Activated CD8-positive, alpha-beta memory T cell treated with anti-CD3 and anti-CD28 coated beads for 4 hours (primary cell): ENCODE measurements around the gene ARID3C.

Experiments
- DNase-seq, 2 donors: peaks; one replicate each; pipeline ENCODE4 v3.0.0-alpha.2; 2020; ENCODE audit warnings: low read depth in 2 of 2

Gene ARID3C, protein sequence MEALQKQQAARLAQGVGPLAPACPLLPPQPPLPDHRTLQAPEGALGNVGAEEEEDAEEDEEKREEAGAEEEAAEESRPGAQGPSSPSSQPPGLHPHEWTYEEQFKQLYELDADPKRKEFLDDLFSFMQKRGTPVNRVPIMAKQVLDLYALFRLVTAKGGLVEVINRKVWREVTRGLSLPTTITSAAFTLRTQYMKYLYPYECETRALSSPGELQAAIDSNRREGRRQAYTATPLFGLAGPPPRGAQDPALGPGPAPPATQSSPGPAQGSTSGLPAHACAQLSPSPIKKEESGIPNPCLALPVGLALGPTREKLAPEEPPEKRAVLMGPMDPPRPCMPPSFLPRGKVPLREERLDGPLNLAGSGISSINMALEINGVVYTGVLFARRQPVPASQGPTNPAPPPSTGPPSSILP

DNA sequence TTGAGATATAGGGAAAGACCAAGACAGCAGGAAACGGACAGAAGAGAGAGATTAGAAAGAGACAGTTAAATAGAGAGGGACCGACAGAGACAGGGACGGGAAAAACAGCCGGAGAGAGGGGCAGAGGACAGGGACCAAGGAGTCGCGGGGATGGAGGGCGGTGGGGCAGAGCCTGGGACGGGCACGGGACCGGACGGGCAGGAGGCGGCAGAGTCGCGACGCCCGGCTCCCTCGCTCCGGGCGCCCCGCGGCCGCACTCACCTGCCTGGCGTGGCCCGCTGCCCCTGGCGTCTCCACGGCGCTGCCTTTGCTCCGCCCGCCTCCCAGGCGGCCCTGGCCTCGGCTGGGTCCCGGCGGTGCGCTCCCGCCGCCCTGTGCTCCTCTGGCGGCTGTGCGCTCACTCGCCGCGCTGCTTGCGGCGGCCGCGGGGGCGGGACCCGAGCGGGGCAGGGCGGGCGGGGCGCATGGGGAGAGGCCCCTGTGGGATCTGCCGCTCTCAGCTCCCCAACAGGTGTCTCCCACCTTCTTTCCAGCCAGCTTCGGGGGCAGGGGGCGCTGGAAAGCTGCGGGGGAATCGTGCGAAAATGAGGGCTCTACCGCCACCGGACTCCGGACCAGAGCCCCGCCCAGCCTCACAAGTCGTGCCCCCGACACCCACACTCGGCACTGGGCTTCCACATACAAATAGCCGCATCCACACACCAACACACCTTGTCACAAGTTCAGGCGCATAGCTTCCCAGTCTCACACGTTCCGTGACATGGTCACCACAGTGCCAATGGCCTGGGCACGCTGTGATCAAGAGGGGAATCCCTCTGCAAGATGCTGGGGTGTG is at the start of gene ARID3C:
ARID3C (minus strand) TSS at position 411 of the 835 bp plus-strand sequence. CDS start 1,052 bp downstream, outside the sequence.
- DNase-seq = no peak

DNA sequence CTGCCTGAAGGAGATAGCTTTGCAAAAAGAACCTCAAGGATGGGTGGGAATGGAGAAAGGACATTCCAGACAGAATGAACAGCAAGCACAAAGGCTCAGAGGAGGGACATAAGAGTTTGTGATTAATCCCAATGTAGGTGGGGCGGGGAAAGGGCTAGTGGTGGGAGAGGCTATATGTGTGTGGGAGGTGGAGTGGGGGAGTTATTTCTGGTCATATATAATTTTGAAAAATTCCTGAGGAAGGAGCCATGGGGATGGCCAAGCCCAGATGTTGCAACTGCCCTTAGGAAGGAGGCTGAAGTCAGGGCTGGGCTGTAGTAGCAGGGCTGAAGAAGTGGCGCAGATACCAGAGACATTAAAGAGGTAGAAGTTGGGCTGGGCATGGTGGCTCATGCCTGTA is 47.0 kb upstream of the ARID3C start:
- DNase-seq = no peak

DNA sequence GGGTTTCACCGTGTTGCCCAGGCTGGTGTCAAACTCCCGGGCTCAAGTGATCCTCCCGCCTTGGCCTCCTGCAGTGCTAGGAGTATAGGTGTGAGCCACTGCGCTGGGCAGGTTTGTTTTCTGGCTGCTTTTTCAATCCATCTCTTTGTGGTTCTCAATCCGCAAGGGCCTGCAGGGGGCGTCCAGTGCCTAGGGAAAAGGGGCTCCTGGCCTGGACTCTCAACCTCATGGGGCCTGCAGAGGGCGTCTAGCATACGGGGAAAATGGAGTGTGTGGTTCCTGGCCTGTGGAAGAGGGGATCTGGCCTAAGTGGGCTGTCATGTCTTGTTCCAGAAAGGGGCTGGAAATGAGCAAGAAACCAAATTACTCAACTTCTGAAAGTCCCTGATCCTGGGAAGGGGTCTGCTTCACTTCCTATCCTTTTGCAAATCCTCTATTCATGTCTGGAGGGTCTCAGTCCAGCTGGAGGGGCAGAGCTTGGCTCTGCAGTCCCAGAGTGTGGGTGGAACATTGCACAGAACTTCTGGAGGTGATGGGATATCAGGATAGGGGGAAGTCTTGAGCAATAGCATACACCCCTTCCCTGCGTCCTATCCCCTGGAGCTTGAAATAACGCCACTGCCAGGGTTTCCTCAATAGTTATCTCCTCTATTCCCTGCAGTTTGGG is 46.3 kb upstream of the ARID3C start:
- DNase-seq = peak in 1 of 2 donors; percentile 16

DNA sequence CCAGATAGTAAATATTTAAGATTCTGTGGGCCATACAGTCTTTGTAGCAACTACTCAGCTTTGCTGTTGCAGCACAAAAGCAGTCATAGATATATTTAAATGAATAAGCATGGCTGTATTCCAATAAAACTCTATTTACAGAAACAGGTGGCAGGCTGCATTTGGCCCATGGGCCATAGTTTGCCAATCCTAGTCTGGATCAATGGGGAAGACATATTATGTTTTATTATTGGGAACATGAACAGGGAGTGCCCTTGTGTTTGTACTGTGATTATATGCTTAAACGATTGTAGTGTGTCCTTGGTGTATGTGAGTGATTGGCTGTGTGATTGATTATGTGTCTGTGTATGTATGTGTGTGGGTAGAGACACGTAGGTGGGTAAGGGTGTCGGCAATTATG is 45.6 kb upstream of the ARID3C start:
- DNase-seq = no peak

DNA sequence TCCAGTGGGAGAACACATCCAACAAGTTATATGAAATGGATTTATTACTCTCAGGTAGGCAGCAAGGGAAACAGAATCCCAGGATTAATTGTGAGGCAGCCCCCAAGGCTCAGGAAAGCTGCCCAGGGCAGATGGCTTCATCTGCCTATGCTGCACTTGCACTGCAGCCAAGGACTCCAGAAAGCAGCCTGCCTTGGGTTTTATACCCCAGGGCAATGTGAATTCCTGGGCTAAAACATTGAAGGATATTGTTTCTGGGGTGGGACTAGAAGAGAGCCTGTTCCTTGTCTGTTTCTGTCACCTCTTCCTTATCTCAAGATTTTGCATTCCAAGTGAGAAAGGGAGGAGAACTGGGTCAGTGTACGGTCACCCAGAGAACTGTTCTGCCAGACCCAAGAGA is 42.4 kb upstream of the ARID3C start:
- no peak for DNase-seq

DNA sequence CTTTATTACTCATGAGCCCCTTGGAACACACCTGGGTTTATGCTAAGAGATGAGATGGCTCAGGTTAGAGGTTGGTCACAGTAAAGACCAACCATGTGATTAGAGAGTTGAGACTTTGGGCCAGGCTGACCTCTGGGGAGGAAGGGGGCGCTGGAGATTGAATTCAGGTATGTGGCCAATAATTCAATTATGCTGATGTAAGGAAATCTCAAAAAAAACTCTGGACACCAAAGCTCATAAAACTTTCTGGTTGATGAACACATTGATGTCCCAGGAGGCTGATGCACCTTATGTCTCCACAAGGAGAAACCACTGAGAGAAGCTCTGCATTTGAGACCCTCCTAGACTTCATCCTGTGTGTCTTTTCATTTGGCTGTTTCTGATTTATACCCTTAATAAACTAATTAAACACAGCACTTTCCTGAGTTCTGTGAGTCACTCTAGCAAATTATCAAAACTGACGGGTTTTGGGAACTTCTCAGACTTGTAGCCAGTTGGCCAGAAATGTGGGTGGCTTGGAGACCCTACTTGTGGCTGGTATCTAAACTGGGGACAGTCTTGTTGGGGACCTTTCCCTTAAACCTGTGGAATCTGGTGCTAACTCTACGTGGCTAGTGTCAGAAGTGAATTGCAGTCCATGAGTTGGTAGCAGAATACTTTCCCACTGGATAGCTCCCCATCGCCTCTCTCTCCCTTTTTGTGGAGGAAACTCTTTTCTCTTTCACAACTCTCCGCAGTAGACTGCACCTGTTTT is 41.1 kb upstream of the ARID3C start:
- DNase-seq = no peak

DNA sequence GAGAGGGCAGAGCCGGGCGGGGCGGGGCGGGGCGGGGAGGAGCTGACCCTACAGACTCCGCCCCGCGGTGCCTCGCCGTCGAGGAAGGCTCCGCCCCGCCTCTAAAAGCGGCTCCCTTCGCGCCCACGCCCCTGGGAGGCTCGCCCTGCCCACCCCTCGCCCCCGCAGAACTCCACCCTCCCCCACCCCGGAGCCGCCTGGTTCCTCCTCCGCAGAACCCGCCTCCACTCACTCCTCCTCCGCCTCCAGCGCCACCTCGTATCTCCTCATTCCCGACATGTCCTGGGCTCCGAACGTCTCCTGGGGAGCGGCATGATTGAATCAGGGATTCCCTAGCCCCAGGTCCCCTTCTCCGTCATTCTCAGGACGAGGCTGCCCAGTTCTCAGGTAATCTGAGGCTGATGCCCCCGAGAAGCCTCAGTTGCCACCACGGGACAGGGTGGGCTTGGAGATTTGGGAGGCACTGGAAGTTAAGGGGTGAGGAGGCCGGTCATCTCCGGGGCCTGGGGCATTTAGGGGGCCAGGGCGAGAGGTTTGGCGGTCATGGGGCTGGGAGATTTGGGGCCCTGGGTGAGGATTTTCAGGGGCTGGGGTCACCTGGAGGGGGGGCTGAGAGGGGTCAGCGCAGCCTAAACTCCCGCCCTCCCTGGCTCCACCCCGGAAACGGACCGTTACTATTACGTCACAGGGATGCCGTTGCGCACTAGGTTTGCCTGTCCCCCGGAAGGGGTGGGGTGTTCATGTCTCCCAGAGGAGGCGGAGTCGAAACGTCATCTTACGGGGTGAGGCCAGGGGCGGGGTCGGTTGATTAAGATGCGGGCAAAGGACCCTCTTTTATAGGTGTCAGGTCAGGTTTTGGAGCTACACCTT is 36.8 kb upstream of the ARID3C start:
- peak; percentile 76 to 80 for DNase-seq

DNA sequence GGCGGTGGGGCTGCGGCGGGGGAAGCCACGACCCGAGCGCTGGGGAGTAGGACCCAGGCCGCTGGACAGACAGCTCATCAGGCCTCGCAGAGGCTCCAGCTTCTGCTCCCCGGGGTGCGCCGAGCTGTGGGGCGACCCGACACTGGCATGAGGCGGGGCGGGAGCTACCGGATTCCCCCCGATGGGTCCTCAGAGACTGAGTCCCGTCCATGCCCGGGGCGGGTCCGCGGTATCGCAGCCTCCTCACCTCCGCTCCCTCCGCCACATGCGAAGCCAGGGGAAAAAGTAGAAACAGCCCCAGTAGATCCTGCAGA is 36.2 kb upstream of the ARID3C start:
- DNase-seq = no peak

DNA sequence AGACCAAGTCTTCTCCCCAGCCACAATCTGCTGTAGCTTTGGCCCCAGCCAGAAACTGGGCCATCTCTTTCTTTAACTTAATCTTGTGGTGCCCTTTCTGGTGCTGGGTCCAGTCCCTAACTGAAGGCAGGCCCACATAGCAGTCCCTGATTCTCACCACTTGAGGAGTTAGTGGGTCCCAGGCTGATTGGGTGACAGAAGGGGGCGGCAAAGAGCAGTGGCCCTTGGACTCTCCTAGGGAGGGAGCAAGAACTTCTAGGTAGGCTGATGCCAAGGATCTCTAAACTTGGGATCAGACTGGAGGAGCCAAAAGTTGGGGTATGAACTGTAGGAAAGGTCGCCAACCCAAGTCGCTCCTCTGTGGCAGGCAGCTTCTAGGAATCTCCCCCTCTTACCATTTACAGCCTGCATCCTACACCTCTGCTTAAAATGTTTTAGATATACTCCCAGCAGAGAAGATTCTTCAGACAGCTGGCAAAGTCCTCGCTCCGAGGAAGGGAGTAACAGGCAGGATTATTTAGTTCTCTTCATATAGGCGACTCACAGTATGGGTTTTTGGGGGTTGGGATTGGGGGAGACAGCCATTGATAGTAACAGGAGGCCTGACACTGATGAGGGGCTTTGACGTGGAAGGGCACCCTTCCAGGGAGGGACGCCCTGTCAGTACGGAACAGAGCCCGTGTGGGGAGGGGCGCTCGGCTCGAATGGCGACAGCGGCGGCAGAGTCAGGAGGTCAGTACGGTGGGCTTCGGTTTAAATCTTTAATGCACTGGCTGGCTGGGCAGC is 35.6 kb upstream of the ARID3C start:
- peak; percentile 12 to 38 for DNase-seq

DNA sequence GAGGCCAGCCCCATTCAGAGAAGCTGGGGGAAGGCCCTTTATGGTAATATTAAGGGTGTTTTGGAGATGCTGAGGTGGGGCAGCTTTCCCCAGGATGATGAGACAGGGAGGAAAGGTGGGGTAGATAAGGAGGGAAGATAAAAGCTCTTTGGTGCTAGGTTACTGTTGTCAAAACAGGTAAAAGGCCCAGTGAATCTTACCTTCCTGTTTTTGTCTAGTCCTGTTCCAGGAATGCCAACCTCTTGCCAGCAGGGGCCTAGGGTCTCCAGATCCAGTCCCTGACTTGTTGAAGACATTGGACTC is 34.4 kb upstream of the ARID3C start:
- DNase-seq = no peak

DNA sequence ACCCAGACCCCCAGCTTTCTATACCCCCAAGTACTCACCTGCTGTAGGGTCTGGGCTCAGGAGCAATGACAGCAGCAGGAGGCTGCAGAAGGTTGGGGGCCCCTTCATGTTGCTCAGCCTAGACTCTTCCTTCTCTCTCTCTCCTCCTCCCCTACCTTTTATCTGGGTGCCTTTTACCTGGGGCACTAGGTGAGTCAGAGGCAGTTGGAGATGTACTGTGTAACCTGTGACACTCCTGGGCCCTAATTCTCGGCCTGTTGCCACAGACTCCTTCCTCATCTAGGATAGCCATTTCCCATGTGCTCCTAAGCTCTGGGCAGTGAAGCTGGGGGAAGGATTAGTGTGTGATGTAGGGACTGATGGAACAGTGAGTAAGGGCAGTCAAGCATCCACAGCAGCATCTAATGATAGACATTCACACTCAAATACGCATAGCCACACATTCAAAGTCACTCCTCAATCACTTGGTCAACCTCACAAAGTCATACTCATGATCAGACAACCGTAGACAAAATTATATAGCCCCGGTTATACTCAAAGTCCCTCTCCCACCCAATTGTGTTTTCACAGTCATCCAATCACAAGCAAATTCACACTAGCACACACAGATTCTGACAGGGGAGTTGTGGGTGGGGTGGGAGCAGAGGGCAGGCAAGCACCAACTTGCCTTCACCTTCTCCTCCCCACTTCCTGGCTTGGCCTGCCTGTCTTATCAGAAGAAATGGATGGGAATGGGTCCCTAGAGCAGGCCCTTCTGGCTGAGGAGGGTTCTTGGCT is 33.8 kb upstream of the ARID3C start, which contains the start of gene CCL27:
CCL27 (minus strand) TSS at position 132 of the 777 bp plus-strand sequence; CDS start at position 108, 24 bp downstream.
- DNase-seq = no peak

DNA sequence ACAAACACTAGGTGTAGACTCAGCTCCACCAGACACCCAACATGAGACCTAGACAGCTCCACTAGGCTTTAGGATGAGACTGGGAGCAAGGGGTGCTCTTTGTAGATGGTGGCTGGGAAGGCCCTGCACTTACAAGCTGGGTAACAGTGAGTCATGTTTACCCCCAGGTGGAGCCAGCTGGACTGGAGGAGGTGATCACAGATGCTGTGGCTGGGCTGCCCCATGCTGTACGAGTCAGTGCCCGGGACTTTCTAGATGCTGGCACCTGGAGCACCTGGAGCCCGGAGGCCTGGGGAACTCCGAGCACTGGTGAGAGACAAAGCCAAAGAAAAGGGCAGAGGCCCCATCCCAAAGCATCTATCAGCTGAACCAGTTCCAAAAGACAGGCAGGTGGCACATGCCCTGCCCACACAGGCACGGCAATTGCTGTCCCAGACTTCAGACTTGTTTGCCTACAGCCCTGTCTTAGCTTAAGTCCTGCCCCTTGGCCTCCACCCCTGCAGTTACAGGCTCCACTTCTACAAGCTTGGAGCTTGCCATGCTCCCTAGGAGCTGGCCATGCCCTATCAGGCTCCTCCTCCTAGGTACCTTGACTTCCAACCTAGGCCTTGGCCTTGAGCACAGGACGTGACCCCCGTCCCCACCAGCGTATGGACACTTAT is 30.9 kb upstream of the ARID3C start:
- no peak for DNase-seq

DNA sequence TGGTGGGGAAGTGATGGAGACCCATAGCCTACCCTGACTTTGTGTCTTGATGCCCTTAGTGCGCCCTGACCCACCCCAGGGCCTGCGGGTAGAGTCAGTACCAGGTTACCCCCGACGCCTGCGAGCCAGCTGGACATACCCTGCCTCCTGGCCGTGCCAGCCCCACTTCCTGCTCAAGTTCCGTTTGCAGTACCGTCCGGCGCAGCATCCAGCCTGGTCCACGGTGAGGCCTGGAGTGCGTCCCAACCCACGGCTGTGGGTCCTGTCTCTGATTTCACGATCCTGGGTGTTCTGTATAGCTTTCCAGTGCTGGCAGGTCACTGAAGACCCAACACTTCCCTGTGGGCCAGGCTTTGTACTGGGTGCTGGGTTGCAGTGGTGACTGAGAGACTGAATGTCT is 29.6 kb upstream of the ARID3C start:
- no peak for DNase-seq

DNA sequence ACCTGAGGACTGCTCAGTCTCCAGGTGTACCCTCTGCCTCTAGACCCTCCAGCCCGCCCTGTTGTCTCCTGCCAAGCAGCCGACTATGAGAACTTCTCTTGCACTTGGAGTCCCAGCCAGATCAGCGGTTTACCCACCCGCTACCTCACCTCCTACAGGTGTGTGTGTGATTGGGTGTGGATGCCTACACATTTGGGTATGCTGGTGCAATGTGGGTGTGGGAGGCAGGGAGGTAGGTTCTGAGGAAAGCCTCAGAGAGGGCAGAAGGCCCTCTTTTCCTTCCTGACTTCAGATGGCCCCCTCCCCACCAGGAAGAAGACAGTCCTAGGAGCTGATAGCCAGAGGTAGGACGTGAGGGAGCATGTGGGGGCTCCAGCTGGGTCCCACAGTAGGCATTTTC is 28.1 kb upstream of the ARID3C start:
- DNase-seq = no peak

DNA sequence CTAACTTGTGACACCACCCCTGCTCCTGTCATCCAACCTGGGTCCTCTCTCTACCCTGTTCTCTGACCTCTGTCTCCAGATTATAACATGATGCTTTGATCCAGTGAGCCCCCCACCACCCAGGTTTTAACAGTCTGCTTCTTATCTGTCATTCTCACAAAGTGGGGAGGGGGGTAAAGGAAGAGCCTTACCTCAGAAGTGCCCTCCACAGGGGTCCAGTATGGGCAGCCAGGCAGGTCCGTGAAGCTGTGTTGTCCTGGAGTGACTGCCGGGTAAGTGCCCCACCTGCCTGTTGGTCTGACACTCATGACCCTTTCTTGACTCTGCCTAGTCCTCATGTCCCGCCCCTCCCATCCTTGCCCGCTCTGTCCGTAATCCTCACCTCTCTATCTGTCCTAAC is 26.5 kb upstream of the ARID3C start:
- no peak for DNase-seq

DNA sequence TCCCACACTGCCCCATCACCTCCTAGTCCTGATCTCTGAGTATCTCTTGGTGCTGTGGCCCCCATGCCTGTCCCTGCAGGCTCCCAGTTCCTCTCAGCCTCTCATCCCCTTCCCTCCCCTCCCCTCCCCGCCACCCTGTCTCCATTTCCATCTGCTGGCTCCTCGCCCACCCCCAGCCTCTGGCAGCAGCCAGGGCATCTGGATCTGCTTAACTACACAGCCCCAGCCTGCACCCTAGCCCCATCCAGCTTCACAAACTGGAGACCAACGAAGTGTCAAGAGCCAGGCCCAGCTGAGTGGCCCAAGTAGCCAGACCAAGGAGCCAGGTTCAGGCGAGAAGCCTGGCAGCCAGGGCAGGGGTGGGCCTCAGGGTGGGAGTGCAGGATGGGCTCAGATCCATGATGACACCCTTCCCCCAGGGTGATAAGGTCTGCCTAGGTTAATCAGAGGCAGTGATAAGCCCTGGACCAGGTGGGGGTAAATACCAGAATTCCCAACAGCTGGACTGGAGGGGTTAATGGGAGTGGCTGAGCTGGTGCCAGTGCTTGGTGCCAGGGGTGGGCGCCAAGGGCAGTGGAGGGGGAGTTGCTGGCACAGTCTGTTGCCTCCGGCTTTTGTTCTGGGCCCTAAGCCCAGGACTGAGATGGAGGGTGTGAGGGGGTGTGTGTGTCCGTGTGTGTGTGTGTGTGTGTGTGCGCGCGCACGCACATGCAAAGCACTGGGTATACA is 25.6 kb upstream of the ARID3C start:
- no peak for DNase-seq

DNA sequence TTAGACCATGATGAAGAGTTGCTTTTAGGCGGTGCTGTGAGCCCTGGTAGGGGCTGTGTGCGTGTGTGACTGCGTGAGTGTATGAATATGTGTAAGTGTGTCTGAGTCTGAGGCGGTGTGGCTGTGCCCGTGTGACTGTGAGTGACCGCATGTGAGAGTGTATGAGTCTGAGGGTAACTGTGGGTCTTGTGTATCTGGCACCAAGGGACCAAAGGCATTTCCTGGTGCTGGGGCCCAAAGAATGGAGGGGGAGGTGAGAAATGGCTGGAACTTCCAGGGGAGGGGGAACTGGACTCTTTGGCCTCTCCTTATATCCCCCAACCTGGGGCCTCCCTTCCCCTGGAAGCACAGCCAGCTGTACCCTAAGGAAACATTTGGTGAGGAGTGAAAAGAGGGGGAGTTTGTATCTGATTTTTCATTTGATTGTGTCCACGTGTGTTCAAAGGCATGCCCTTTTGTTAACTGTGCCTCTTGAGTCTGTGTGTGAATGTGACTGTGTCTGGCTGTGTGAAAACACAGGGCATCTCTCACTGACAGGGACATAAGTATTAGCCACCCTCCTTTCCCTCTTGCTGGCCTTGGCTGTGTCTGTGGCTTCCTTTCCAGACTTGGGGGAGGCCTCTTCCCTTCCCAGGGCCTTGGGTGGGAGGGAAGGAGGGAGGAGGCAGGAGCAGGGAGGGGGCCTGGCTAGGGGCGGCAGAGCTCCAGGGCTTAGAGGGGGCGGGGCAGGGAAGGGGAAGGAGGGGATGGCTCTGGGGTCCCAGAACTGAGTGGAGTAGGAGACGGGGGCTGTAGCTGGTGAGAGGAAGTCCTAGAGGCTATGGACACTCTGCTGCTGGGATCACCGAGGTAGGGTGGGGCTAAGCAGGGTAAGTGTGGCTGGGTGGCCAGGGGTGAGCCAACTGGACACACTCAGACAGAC is 24.5 kb upstream of the ARID3C start:
- no peak for DNase-seq
